T47D (cell line): ENCODE measurements around the gene ANKRD35.
"Not testable (repeated sequence)": the region's sequence is repeated elsewhere in the genome, so short reads cannot be mapped to it uniquely, and the experiment has no call there.

Experiments
- DNase-seq, 2 experiments: peaks; one replicate each; pipeline versions ENCODE4 v3.0.0 to v3.0.0-alpha.2; 2011 to 2012; ENCODE audit warnings: low read depth in 1 of 2, low spot score in 1 of 2
- JUND ChIP-seq: IDR thresholded peaks from 2 replicates; pipeline ENCODE4 v1.6.1; 2012; ENCODE audit warnings: low read depth
- in situ Hi-C: cut with HindIII; loops from 2 replicates; pipeline ENCODE4 v1.10.0; 2016; ENCODE audit warnings: low sequenced_read_pairs, low pct_unique_long_range_greater_than_20kb

ANKRD35 gene

GRCh38 chr1:145828367-145829026, 57.2 kb downstream of the ANKRD35 start:
- TF ChIP-seq JUND = no peak
- no peak for DNase-seq
- in situ Hi-C loops = no loop called here

- no peak for TF ChIP-seq JUND
- DNase-seq = no peak
- in situ Hi-C loops = no loop called here
These were observed 57.7 kb downstream of the ANKRD35 start for GRCh38 chr1:145827966-145828365.

- DNase-seq = no peak
- in situ Hi-C loops = no loop called here
- TF ChIP-seq JUND = no peak
These were observed 59.6 kb downstream of the ANKRD35 start for GRCh38 chr1:145826030-145826429.

DNA sequence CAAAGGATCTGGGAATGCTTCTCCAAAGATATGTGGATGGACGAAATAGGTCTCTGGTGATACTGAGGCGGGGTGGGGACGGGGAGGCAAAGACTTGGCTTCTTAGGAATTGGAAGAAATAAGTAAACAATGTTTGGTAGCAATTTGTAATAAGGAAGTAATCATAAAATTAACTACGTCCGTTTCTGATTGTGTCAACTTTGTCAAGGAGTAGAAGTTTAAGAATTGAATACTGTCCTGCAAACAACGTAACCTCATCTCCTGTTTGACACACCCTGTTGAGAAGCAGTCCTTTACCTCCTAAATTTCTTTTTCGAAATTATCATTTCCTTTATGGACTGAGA, 61.2 kb downstream of the ANKRD35 start:
- in situ Hi-C loops = no loop called here
- DNase-seq = no peak
- TF ChIP-seq JUND = no peak

- in situ Hi-C loops = no loop called here
- DNase-seq = peak; percentile 93
- TF ChIP-seq JUND = no peak
These were observed 61.8 kb downstream of the ANKRD35 start, which contains the start of the genes POLR3C and RNF115 for GRCh38 chr1:145823565-145824498. Gene POLR3C, plus strand, starts transcription at chr1:145824200. Its CDS starts 1,577 bp downstream, at chr1:145825777. Gene RNF115, minus strand, starts transcription at chr1:145824095. Its CDS starts 222 bp downstream, at chr1:145823873.

GRCh38 chr1:145822779-145823331, 62.8 kb downstream of the ANKRD35 start:
- DNase-seq, in situ Hi-C loops: not testable (repeated sequence)

GRCh38 chr1:145818095-145818494, 67.6 kb downstream of the ANKRD35 start:
- DNase-seq, in situ Hi-C loops: not testable (repeated sequence)
